GM18951 (cell line): Measurements from ENCODE around the gene SLC25A42.
"Not testable (repeated sequence)": the region's sequence is repeated elsewhere in the genome, so short reads cannot be mapped to it uniquely, and the experiment has no call there.

ENCODE experiments used
- POLR2A ChIP-seq: IDR thresholded peaks from 4 replicates; pipeline ENCODE4 v1.6.1; 2011; ENCODE audit warnings: mild to moderate bottlenecking; ENCODE audit not compliant: insufficient read length, insufficient read depth; ENCODE audit errors: extremely low read depth
- in situ Hi-C: fragments of 300-500 bp; cut with MboI; formaldehyde crosslinking; loops from one replicate; pipeline ENCODE4 v1.12.0; 2022; ENCODE audit warnings: low sequenced_read_pairs, mixed read lengths, inconsistent platforms; ENCODE audit not compliant: unreplicated experiment

The SLC25A42 gene

GRCh38 chr19:19133985-19134384, 70.2 kb downstream of the SLC25A42 start:
- in situ Hi-C loops, result no loop called here
- TF ChIP-seq POLR2A, result no peak

- no peak for TF ChIP-seq POLR2A
- in situ Hi-C loops, result no loop called here
Measured at GRCh38 chr19:19134687-19135158, 70.9 kb downstream of the SLC25A42 start.

GRCh38 chr19:19135713-19136112, 71.9 kb downstream of the SLC25A42 start:
- in situ Hi-C loops, result not testable (repeated sequence)

GRCh38 chr19:19137556-19138108, 73.8 kb downstream of the SLC25A42 start:
- in situ Hi-C loops, result no loop called here
- TF ChIP-seq POLR2A, result no peak

- in situ Hi-C loops, result no loop called here
- peak; percentile 81 for TF ChIP-seq POLR2A
Measured at GRCh38 chr19:19138109-19138981, 74.6 kb downstream of the SLC25A42 start, which contains the start of gene TMEM161A. Gene TMEM161A, minus strand, starts transcription at chr19:19138478. Its CDS starts 50 bp downstream, at chr19:19138428.

GRCh38 chr19:19139876-19140229, 76.1 kb downstream of the SLC25A42 start:
- no peak for TF ChIP-seq POLR2A
- in situ Hi-C loops, result no loop called here

GRCh38 chr19:19140476-19140875, 76.7 kb downstream of the SLC25A42 start:
- in situ Hi-C loops, result no loop called here
- no peak for TF ChIP-seq POLR2A

- in situ Hi-C loops, result no loop called here
Measured at GRCh38 chr19:19142347-19142746, 78.6 kb downstream of the SLC25A42 start.

GRCh38 chr19:19145281-19145680, 81.5 kb downstream of the SLC25A42 start:
- no peak for TF ChIP-seq POLR2A
- in situ Hi-C loops, result no loop called here

More at GRCh38 chr19:19142347-19142746, 78.6 kb downstream of the SLC25A42 start:
- no peak for TF ChIP-seq POLR2A

- in situ Hi-C loops, result no loop called here
- TF ChIP-seq POLR2A, result no peak
Measured at GRCh38 chr19:19145684-19146608, 82.2 kb downstream of the SLC25A42 start.

GRCh38 chr19:19146865-19147264, 83.1 kb downstream of the SLC25A42 start:
- TF ChIP-seq POLR2A, result no peak
- in situ Hi-C loops, result no loop called here

- in situ Hi-C loops, result no loop called here
- TF ChIP-seq POLR2A, result no peak
Measured at GRCh38 chr19:19147344-19147743, 83.5 kb downstream of the SLC25A42 start.

GRCh38 chr19:19148504-19148903, 84.7 kb downstream of the SLC25A42 start:
- in situ Hi-C loops, result not testable (repeated sequence)
